HG03571 (cell line): ENCODE measurements around the gene MAST4.

Source experiments
- ATAC-seq: cut with Tn5 transposase; IDR thresholded peaks from one replicate; pipeline ENCODE4 v1.9.1; 2021; ENCODE audit not compliant: unreplicated experiment

Gene MAST4

GRCh38 chr5:66595756-66596635 is at the start of gene MAST4:
MAST4 (plus strand) TSS chr5:66596393; CDS start chr5:66596656, 263 bp downstream.
- ATAC-seq, result peak; percentile 94

- ATAC-seq, result no peak
These were observed 49.7 kb upstream of the MAST4 start for GRCh38 chr5:66546541-66546940.

DNA sequence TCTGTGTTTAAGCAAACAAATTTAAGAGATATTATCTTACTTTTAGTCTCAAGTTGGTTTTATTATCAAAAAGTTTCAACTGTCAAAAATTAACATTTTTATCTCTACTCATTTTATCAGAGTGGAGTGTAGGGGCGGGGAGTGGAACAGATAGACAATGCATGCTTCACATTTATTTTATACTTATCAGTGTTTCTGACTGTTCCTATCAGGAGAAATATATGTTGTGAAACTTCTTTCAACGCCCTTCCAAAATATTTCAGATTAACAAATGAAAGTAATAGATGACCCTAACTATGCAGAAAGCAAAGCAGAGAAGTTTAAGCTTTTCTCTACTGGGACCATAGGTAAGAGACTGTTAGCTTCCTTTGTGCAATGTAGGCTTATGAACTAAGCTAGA is 44.9 kb upstream of the MAST4 start:
- ATAC-seq, result no peak

DNA sequence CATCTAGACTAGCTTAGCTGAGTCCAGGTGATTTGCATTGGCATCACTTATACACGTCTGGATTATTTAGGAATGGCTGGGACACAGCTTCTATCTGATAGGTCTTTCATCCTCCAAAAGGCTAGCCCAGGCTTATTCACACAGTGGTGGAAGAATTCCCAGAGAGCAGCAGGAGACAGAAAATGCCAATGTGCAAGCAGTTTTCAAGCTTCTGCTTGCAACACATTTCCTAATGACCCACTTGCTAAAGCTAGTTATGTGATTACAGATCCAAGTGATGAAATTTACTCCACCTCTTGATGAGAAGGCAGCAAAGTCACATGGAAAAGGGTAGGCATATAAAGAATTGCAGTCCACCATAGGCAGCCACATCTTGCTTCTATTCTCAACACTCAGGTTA is 44.2 kb upstream of the MAST4 start:
- ATAC-seq, result no peak

DNA sequence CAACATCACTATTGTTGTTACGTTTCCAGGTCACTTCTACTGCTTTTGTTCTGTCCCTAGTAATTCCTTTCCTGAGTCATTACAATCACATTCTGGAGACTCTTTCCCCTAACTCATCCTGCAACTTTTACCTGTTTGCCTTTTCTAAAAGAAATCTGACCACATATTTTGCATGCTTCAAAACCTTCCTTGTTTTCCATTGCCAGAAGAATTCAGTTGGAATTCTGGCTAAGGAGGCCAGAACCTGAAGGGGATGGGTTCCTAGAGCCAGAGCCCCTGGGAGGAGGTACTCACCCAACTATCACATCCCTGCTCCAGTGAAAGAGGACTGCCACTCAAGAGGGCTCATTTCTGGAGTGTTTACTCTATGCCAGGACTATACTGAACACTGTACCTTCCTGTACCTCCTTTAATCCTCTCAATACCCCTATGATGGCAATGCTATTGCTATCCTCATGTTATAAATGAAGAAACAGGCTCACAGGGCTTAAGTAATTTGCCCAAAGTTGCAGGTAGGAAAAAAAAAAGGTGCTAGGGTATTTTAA is 42.8 kb upstream of the MAST4 start:
- no peak for ATAC-seq

DNA sequence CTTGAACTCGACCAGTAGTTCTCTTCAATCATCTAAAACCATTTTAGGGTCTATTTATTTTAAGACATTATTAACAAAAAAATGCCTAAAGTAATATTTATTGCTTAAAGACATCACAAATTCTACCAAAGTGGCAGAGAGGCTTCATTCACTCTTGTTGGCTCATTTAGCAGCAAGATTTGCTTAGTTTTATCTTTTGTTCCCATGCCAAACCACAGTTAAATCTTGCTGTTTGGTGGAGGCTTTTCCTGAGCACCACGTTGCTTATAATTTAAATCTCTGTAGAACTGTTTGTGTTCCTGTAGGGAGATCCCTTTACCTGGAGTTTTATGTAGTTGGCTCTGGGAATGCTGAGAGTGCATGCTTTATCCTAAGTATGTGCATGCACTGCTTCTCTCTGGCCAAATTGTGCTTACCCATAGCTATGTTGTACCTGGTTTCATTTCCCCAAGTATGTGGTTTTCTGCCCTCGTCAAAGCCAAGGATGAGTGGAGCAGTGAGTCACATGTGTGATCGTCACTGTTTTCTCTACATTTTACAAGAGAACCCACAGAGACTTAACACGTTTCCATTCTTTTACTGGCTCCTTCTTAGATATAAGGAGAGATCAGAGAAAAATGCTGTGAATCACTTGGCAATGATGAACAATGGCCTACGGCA is 42.1 kb upstream of the MAST4 start:
- ATAC-seq, result peak; percentile 94

GRCh38 chr5:66554884-66555283 is 41.3 kb upstream of the MAST4 start:
- no peak for ATAC-seq

GRCh38 chr5:66558560-66558959 is 37.6 kb upstream of the MAST4 start:
- no peak for ATAC-seq

DNA sequence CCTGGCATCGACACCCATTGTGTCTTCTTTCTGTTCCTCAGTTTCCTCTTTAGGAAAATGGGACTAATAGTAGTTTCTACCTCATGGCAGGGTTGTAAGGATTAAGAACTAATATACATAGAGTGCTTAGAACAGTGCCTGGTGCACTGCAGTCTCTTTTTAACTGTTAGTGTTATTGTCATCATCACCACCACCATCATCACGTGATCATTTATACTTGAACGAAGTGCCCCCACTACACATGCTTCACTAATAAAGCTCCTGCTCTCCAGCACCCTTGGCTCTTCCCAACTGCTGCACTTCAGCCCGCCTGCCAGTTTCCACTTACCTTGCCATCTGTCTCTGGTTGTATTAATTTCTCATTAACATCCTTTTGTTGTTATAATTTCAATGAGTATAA is 35.8 kb upstream of the MAST4 start:
- ATAC-seq, result no peak

GRCh38 chr5:66561256-66561990 is 34.8 kb upstream of the MAST4 start:
- ATAC-seq, result no peak

GRCh38 chr5:66565878-66566277 is 30.3 kb upstream of the MAST4 start:
- no peak for ATAC-seq

DNA sequence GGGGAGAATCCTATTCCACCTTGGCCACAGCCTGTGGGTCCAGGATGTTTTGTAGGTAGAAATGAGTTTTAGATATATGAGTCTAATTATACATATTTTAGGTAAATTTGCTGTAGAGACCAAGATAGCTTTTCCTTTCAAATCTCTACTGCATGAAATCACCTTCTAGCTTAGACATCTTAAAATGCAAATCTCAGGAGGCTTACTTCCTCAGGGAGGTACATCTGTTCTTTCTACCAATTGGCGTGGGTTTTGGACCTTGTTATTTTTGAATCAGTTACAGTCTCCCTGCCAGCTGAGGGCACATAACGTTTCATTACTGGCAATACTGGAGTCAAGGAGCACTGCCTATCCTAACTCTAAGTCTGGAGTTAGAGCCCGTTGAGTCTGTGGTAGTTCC is 28.7 kb upstream of the MAST4 start:
- no peak for ATAC-seq

DNA sequence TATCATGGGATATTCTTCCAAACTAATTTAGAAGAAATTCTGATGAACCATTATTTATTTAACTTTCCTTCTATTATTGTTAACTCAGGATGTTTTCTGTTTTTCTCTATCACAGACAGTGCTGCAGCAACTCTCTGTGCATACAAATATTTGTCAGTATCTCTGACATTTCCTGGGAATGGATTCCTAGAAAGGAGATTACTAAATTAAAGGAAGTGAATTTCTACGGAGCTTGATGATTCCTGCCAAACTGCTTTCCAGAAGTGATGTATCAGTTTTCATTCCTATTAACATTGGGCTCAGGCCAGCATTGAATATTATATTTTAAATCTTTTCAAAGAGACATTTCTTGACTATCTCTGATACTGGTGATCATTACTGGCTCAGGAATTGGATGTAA is 26.0 kb upstream of the MAST4 start:
- ATAC-seq, result no peak

GRCh38 chr5:66573733-66574132 is 22.5 kb upstream of the MAST4 start:
- no peak for ATAC-seq

DNA sequence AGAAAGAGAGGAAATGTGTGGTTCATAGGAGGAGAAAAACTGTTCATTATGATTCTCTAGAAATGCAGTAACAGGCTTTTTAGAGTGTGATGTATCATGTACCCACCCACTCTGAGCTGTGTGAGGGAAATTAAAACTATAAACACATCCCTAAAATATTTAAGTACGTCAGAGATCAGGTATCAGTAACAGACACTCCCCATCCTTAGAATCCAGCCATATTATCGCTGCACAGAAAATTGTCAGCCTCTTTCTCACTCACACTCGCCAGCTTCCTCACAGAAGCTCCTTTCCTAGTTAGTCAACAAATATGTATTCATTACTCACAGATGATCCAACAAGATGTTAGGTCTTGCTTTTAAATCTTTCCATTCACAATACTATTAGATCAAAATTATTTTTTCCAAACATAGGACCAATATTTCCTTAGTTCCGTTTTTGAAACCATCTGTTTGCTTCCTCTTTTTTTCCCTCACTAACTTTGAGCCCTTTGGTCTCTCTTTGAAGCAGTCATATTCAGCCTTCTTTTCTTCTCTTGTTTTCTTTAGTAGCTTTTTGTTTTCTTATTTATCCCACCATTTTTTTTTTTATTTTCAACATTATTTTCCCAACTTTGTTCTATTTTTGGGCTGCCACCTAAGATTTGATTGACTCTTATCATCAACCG is 13.6 kb upstream of the MAST4 start:
- no peak for ATAC-seq

GRCh38 chr5:66585291-66585690 is 10.9 kb upstream of the MAST4 start:
- ATAC-seq, result no peak

GRCh38 chr5:66587771-66588170 is 8.4 kb upstream of the MAST4 start:
- no peak for ATAC-seq

GRCh38 chr5:66596636-66597182 is 516 bp downstream of the MAST4 start:
- ATAC-seq, result peak; percentile 22

- ATAC-seq, result no peak
These were observed 1.1 kb downstream of the MAST4 start for GRCh38 chr5:66597183-66597757.

GRCh38 chr5:66602621-66603020 is 6.4 kb downstream of the MAST4 start:
- no peak for ATAC-seq
